NCI-H226 (cell line): Measurements from ENCODE around the gene GPR25.
"Not testable (repeated sequence)": the region's sequence is repeated elsewhere in the genome, so short reads cannot be mapped to it uniquely, and the experiment has no call there.

Experiments
- DNase-seq: peaks from one replicate; pipeline ENCODE4 v3.0.0-alpha.2; 2015

GPR25 gene

GRCh38 chr1:200895801-200896530 is 23.2 kb downstream of the GPR25 start:
- DNase-seq: no peak

DNA sequence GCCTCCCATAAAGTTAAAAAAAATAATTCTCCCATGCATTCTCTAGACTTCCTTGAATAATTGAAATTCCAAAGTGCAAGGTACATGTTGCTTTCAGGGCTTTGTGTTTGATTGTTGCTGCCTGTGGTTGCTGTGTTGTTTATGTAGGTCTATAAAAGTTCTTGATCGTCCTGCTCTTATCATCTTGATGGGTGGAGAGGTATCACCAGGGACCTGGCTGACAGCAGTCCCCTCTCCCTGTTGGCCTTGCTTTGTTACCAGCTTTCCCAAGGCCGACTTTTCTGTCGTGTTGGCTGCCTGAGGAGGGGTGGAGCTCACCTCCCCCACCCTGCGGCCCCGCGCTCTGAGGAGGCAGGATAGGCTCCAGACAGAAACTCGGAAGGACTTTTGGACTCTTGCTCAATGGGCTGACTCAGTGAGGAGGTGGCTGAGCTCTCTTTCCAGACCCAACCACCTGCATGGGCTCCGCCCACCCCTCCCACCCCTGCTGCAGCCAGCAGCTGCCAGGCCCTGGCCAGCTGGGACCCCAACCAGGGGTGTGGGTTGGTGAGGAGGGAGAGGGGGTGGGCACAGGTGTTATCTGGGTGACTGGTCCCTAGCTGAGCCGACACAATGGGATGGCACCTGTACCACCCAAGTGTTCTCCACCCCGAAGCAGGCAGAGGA is 23.9 kb downstream of the GPR25 start:
- DNase-seq: peak; percentile 89

- DNase-seq: no peak
These were observed 24.5 kb downstream of the GPR25 start for GRCh38 chr1:200897259-200897658.

- DNase-seq: no peak
These were observed 26.2 kb downstream of the GPR25 start for GRCh38 chr1:200899015-200899386.

GRCh38 chr1:200899451-200899915 is 26.7 kb downstream of the GPR25 start:
- DNase-seq: no peak

- DNase-seq: no peak
These were observed 27.4 kb downstream of the GPR25 start for GRCh38 chr1:200899954-200900867.

DNA sequence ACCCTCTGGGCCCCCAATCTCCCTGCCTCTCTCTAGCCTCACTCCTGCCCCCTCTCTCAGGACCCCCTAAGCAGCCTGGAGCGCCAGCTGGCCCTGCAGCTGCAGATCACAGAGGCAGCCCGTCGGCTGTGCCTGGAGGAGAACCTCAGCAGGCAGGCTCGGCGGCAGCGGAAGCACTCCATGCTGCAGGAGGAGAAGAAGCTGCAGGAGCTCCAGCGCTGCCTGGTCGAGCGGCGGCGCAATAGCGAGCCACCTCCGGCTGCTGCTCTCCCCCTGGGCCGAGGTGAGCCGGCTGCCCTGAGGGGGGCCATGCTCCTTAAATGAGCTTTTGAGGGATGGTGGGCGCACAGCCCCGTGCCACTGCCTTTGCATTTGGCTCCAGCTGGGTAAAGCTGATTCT is 28.1 kb downstream of the GPR25 start:
- DNase-seq: no peak

- DNase-seq: no peak
These were observed 28.6 kb downstream of the GPR25 start for GRCh38 chr1:200901350-200901749.

GRCh38 chr1:200901796-200902444 is 29.1 kb downstream of the GPR25 start:
- DNase-seq: no peak

- DNase-seq: no peak
These were observed 31.0 kb downstream of the GPR25 start for GRCh38 chr1:200903793-200904192.

DNA sequence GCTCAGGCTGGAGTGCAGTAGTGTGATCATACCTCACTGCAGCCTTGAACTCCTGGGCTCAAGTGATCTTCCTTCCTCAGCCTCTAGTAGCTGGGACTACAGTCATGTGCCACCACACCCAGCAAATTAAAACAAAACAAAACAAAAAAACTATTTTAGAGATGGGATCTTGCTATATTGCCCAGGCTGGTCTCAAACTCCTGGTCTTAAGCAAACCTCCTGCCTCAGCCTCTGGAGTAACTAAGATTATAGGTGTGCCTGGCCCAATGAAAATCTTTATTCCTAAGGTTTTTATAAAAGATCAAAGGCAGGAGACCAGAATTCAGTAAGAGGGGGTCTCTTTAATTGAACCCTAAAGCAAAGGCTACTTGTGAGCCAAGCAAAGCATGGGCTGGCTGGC is 32.0 kb downstream of the GPR25 start:
- DNase-seq: no peak

DNA sequence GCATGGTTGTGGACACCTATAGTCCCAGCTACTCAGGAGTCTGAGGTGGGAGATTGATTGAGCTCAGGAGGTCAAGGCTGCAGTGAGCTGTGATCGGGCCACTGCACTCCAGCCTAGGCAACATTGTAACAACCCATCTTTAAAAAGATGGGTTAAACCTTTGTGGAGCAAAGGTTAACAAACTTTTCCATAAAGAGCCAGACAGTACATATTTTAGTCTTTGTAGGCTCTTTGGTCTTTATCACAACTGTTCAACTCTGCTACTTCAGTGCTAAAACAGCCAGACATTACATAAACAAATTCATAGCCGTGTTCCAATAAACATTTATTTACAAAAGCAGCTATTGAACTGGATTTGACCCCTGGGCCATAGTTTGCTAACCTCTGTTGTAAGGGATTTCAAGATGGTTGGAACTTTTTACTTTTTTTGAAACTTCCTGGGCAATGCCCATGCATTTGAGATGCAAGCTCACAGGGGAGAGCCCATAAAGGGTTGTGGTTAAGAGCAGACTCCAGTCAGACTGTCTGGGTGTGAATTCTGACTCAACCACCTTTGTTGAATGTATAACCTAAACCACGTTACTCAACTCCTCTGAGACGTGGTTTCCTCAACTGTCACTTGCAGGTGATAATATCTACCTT is 32.8 kb downstream of the GPR25 start:
- DNase-seq: peak; percentile 60

GRCh38 chr1:200906491-200906890 is 33.7 kb downstream of the GPR25 start:
- no peak for DNase-seq

DNA sequence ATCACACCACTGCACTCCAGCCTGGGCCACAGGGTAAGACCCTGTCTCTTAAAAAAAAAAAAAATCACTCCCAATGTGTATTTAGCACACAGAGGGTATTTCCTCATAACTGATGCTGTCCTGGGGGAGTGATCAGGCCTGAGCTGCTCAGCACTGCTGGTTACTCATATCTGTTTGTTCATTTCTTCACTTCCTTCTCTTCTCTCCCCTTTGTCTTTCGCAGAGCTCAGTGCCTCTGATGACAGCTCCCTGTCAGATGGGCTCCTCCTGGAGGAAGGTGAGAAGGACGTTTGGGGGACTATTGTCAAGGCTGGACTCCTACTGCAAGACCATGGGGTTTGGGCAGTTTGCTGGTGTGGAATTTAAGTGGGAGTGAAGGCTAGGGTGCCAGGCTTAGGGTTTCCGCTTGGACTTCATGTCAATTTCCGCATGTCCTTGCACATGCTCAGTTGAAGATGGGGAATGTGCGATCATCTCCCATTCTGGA is 34.9 kb downstream of the GPR25 start:
- peak; percentile 50 for DNase-seq

- DNase-seq: no peak
These were observed 35.5 kb downstream of the GPR25 start for GRCh38 chr1:200908191-200908868.

DNA sequence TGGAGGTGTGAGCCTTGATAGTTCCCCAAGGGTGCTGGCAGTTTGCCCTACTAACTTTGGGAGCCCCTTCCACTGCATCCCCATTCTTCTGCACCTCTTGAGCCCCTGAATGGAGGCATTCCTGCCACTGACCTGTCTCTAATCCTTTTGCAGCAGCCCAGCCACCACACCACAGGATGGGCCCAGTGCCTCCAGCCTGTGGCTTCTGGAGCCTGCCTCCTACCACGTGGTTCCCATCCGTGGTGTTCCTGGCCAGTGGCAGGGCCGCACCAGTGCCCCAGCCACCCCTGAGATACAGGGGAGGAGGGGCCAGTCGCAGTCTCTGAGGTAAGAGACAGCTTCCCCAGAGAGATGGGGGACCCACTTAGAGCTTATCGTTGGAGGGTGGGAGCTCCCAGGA is 36.3 kb downstream of the GPR25 start:
- no peak for DNase-seq

GRCh38 chr1:200909757-200910239 is 37.0 kb downstream of the GPR25 start:
- DNase-seq: no peak

- no peak for DNase-seq
These were observed 38.6 kb downstream of the GPR25 start for GRCh38 chr1:200911361-200911760.

- DNase-seq: not testable (repeated sequence)
These were observed 39.2 kb downstream of the GPR25 start for GRCh38 chr1:200911936-200912335.

- DNase-seq: no peak
These were observed 40.1 kb downstream of the GPR25 start for GRCh38 chr1:200912737-200913407.

DNA sequence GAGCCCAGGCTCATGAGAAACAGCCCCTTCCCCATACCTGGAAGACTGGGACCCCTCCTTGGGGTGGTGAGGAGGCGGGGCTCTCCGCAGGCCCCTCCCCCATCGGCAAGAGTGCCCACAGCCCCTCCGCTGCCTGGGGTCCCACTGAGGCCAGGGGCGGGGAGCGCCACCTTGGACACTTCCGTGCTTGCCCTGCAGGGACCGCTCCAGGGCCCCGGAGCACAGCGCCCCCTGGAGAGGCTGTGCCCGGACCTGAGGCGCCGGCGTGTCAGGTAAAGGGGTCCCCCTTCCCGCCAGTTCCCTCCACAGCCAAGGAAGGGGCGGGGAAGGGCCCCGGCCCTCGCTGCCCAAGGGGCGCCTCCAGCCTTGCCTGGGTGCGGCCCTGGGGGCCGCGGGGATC is 43.4 kb downstream of the GPR25 start:
- no peak for DNase-seq
